Cardiac fibroblast (primary cell): ENCODE measurements around the gene ATP11A.

ENCODE experiments used
- DNase-seq, 2 donors: peaks; one replicate each; pipeline versions ENCODE4 v3.0.0 to v3.0.0-alpha.2; 2010; ENCODE audit warnings: low read depth in 2 of 2
- H3K4me3 ChIP-seq, 2 donors: replicated peaks in 1 of 2; 1 replicate in 1 of 2; 2 replicates in 1 of 2; pipeline ENCODE4 v1.5.1; 2011; ENCODE audit warnings: low read depth in 2 of 2, low read length in 2 of 2, mild to moderate bottlenecking in 2 of 2, moderate library complexity in 1 of 2
- CTCF ChIP-seq: IDR thresholded peaks from one replicate; pipeline ENCODE4 v1.5.1; 2011; ENCODE audit warnings: low read depth, mild to moderate bottlenecking, low read length, inconsistent platforms

Gene ATP11A

DNA sequence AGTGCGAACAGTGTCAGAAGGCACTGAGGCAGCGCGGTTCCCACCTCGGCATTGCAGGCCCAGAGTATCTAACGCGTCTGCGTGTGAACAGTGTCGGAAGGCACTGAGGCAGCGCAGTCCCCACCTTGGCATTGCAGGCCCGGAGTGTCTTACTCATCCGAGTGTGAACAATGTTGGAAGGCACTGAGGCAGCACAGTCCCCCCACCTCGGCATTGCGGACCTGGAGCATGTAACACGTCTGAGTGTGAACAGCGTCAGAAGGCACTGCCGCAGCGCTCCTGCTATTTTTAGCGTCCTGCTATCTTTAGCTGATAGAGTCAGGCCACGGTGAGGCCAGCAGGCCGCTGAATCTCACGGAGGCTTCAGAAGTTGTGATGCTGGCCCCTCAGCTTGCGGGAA lies 39.6 kb downstream of the ATP11A start:
- DNase-seq = peak in 1 of 2 donors; percentile 71
- no peak for TF ChIP-seq CTCF
- H3K4me3 ChIP-seq = no peak overlapping the region

- peak in 1 of 2 donors; percentile 58 for DNase-seq
- TF ChIP-seq CTCF = no peak
- no peak overlapping the region for H3K4me3 ChIP-seq
These were observed 40.4 kb downstream of the ATP11A start for GRCh38 chr13:112730157-112730671.

DNA sequence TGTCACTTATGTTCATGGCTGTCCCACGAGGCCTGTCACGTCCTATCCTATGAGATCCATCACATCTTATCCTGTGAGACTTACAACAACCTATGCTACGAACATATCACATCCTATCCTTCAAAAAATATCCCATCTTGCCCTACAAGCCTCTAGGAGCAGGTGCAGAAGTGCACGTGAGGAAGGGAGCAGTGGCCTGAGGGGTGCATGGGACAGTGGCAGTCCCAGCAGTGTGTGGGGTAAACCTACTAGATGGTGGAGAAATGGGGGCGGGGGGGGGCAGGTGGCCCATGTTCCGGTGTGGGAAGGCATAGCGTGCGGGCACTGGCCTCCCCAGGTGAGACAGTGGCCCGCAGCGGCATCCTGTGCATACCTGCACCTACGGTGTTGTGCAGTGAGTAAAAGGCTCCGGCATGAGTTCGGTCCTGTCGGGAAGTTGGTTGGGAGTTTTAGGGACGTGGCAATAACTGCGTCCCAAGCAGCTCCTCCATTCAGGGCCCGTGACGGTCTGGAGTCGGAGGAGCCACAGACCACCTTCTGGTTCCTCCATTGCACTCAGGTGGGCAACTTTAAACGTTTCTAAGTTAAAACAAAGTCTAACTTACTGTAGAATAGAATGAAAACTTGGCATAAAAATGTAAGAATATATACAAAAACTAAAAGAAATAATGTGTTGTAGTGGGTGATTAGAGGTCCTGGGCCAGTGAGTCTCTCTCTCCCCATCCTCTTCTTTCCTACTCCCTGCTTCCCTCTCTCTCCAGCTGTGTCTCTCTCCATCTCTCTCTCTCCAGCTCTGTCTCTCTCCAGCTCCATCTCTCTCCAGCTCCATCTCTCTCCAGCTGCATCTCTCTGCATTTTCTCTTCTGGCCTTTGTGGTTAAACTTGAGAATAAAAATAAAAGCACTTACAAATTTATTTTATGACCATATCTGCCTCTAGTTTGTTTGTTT lies 42.1 kb downstream of the ATP11A start:
- no peak for TF ChIP-seq CTCF
- no peak overlapping the region for H3K4me3 ChIP-seq

GRCh38 chr13:112732679-112733078 lies 42.8 kb downstream of the ATP11A start:
- H3K4me3 ChIP-seq = no peak overlapping the region
- DNase-seq = no peak
- no peak for TF ChIP-seq CTCF

More for the DNA sequence above, 42.1 kb downstream of the ATP11A start:
- DNase-seq = no peak

- no peak overlapping the region for H3K4me3 ChIP-seq
- DNase-seq = no peak
- no peak for TF ChIP-seq CTCF
These were observed 43.3 kb downstream of the ATP11A start for GRCh38 chr13:112733112-112733511.

- no peak for DNase-seq
- TF ChIP-seq CTCF = no peak
- no peak overlapping the region for H3K4me3 ChIP-seq
These were observed 44.0 kb downstream of the ATP11A start for GRCh38 chr13:112733661-112734379.
